GM12865 (cell line): Measurements from ENCODE around the gene RDH14.

Experiments used
- DNase-seq: peaks from one replicate; pipeline ENCODE4 v3.0.0; 2010; ENCODE audit warnings: low read depth
- H3K4me3 ChIP-seq: 2 replicates; pipeline ENCODE4 v1.5.1; 2011; ENCODE audit warnings: mild to moderate bottlenecking, low read depth, low read length, control low read depth
- TF ChIP-seq, protein P1 (sequence below): IDR thresholded peaks from 2 replicates; pipeline ENCODE4 v1.5.1; 2011; ENCODE audit warnings: low read length, control low read depth, low read depth, inconsistent platforms; ENCODE audit not compliant: insufficient read depth; ENCODE audit errors: missing control alignments

The RDH14 gene

GRCh38 chr2:18505703-18506341, 54.6 kb downstream of the RDH14 start:
- TF ChIP-seq, protein P1, sequence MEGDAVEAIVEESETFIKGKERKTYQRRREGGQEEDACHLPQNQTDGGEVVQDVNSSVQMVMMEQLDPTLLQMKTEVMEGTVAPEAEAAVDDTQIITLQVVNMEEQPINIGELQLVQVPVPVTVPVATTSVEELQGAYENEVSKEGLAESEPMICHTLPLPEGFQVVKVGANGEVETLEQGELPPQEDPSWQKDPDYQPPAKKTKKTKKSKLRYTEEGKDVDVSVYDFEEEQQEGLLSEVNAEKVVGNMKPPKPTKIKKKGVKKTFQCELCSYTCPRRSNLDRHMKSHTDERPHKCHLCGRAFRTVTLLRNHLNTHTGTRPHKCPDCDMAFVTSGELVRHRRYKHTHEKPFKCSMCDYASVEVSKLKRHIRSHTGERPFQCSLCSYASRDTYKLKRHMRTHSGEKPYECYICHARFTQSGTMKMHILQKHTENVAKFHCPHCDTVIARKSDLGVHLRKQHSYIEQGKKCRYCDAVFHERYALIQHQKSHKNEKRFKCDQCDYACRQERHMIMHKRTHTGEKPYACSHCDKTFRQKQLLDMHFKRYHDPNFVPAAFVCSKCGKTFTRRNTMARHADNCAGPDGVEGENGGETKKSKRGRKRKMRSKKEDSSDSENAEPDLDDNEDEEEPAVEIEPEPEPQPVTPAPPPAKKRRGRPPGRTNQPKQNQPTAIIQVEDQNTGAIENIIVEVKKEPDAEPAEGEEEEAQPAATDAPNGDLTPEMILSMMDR, result no peak
- no peak for DNase-seq
- H3K4me3 ChIP-seq, result no peak overlapping the region
